GM21367 (cell line): ENCODE measurements around the gene GRN.
"Not testable (repeated sequence)": the region's sequence is repeated elsewhere in the genome, so short reads cannot be mapped to it uniquely, and the experiment has no call there.

ENCODE experiments used
- ATAC-seq: cut with Tn5 transposase; IDR thresholded peaks from one replicate; pipeline ENCODE4 v1.9.1; 2021; ENCODE audit not compliant: unreplicated experiment

GRN gene

GRCh38 chr17:44321246-44322120 lies 23.6 kb upstream of the GRN start:
- ATAC-seq: no peak

GRCh38 chr17:44322236-44322895 lies 22.7 kb upstream of the GRN start:
- no peak for ATAC-seq

- no peak for ATAC-seq
These were observed 21.6 kb upstream of the GRN start for GRCh38 chr17:44323359-44324091.

- ATAC-seq: no peak
These were observed 21.0 kb upstream of the GRN start for GRCh38 chr17:44324092-44324570.

- peak; percentile 56 for ATAC-seq
These were observed 20.4 kb upstream of the GRN start, which contains the start of gene SLC25A39 for GRCh38 chr17:44324571-44325275. Gene SLC25A39 (minus strand): TSS chr17:44324823. CDS start chr17:44323562, 1,261 bp downstream.

GRCh38 chr17:44326861-44327444 lies 18.1 kb upstream of the GRN start:
- ATAC-seq: no peak

GRCh38 chr17:44327715-44328449 lies 17.2 kb upstream of the GRN start:
- ATAC-seq: no peak

GRCh38 chr17:44329516-44329915 lies 15.6 kb upstream of the GRN start:
- ATAC-seq: not testable (repeated sequence)

- ATAC-seq: not testable (repeated sequence)
These were observed 14.8 kb upstream of the GRN start for GRCh38 chr17:44330263-44330662.

- no peak for ATAC-seq
These were observed 13.8 kb upstream of the GRN start for GRCh38 chr17:44331249-44331760.

GRCh38 chr17:44333371-44333770 lies 11.7 kb upstream of the GRN start:
- no peak for ATAC-seq

GRCh38 chr17:44334315-44334714 lies 10.8 kb upstream of the GRN start:
- ATAC-seq: no peak

- ATAC-seq: no peak
These were observed 10.4 kb upstream of the GRN start for GRCh38 chr17:44334727-44335126.

GRCh38 chr17:44335564-44335963 lies 9.5 kb upstream of the GRN start:
- ATAC-seq: no peak

- ATAC-seq: no peak
These were observed 9.1 kb upstream of the GRN start for GRCh38 chr17:44335968-44336367.

GRCh38 chr17:44338702-44339101 lies 6.4 kb upstream of the GRN start:
- no peak for ATAC-seq

- ATAC-seq: not testable (repeated sequence)
These were observed 4.5 kb upstream of the GRN start for GRCh38 chr17:44340553-44340952.

- no peak for ATAC-seq
These were observed 1.4 kb upstream of the GRN start for GRCh38 chr17:44343510-44344209.
